HepG2 (cell line): ENCODE data around the gene CPPED1. TPM values are rescaled to one million over a fixed set of nuclear protein-coding genes. Genes with fewer than 3 reads are reported as not detected.

Source experiments
- FOXA3 ChIP-seq: IDR thresholded peaks from 2 replicates; pipeline ENCODE4 v1.6.1; 2016; ENCODE audit warnings: missing genetic modification reagents, missing compliant biosample characterization
- MXD4 ChIP-seq: IDR thresholded peaks from 2 replicates; pipeline ENCODE4 v1.6.1; 2016; ENCODE audit warnings: mild to moderate bottlenecking, missing biosample characterization, missing genetic modification reagents
- PBX3 ChIP-seq: sonication (generic); formaldehyde crosslinking; IDR thresholded peaks from 2 replicates; pipeline ENCODE4 v1.8.1; 2023; ENCODE audit warnings: missing genetic modification reagents, inconsistent platforms, borderline replicate concordance
- POLR2G ChIP-seq: fragments of 200-400 bp; formaldehyde crosslinking; IDR thresholded peaks from 2 replicates; pipeline ENCODE4 v1.6.1; 2018; ENCODE audit warnings: mild to moderate bottlenecking, low read depth, low read length, moderate library complexity
- SMYD3 ChIP-seq: sonication (generic); formaldehyde crosslinking; IDR thresholded peaks from 2 replicates; pipeline ENCODE4 v1.8.1; 2023; ENCODE audit warnings: mild to moderate bottlenecking, missing genetic modification reagents
- SOX13 ChIP-seq, 3 experiments: fragments of 450-650 bp in 1 of 3; sonication (generic) in 1 of 3; formaldehyde crosslinking in 1 of 3; IDR thresholded peaks in 2 of 3; conservative IDR thresholded peaks in 1 of 3; 2 replicates each; pipeline versions ENCODE4 v1.5.0 to v1.6.1; 2016 to 2020; ENCODE audit warnings: antibody characterized with exemption in 1 of 3, mild to moderate bottlenecking in 1 of 3, missing compliant biosample characterization in 1 of 3, missing genetic modification reagents in 1 of 3, moderate library complexity in 1 of 3
- TBX2 ChIP-seq: sonication (generic); formaldehyde crosslinking; IDR thresholded peaks from 2 replicates; pipeline ENCODE4 v1.5.0; 2020; ENCODE audit warnings: missing genetic modification reagents, mild to moderate bottlenecking, borderline replicate concordance
- ZBTB4 ChIP-seq: sonication (generic); formaldehyde crosslinking; IDR thresholded peaks from 2 replicates; pipeline ENCODE4 v1.4.0; 2020; ENCODE audit warnings: missing genetic modification reagents, mild to moderate bottlenecking, borderline replicate concordance
- ZFP90 ChIP-seq: sonication (generic); formaldehyde crosslinking; IDR thresholded peaks from 2 replicates; pipeline ENCODE4 v1.8.0; 2022; ENCODE audit warnings: missing genetic modification reagents, mild to moderate bottlenecking, inconsistent platforms, borderline replicate concordance
- ZNF362 ChIP-seq: sonication (generic); formaldehyde crosslinking; IDR thresholded peaks from 2 replicates; pipeline ENCODE4 v1.4.0; 2020; ENCODE audit warnings: missing genetic modification reagents, mild to moderate bottlenecking, borderline replicate concordance
- polyA plus RNA-seq, 8 experiments: library from polyadenylated mRNA; depleted of rRNA in 3 of 8; stranded (reverse) in 7 of 8; unstranded in 1 of 8; fragments of >200 nt; fragmentation: Illumina TruSeq in 4 of 8; extraction: Trizol in 4 of 8; gene quantifications; 2 replicates each; pipeline versions ENCODE4 v1.2.1 to v1.2.3, GENCODE V29; 2011 to 2016; ENCODE audit warnings: low read depth in 4 of 8, missing spikeins in 1 of 8, mixed read lengths in 1 of 8; ENCODE audit not compliant: insufficient read depth in 1 of 8
- total RNA-seq, 5 experiments: library from RNA; depleted of rRNA; stranded (reverse); fragments of >200 nt; fragmentation: Illumina TruSeq; extraction: Trizol; gene quantifications; 2 replicates each; pipeline ENCODE4 v1.2.3, GENCODE V29; 2016; ENCODE audit warnings: low read depth in 1 of 5
- TF ChIP-seq, protein P1 (sequence below): sonication (generic); formaldehyde crosslinking; IDR thresholded peaks from 2 replicates; pipeline ENCODE4 v1.5.1; 2020; ENCODE audit warnings: mild to moderate bottlenecking, missing genetic modification reagents, moderate library complexity
- TF ChIP-seq, protein P2 (sequence below): sonication (generic); formaldehyde crosslinking; IDR thresholded peaks from 2 replicates; pipeline ENCODE4 v1.9.0; 2022; ENCODE audit warnings: missing genetic modification reagents, mild to moderate bottlenecking, borderline replicate concordance
- TF ChIP-seq, protein P3 (sequence below), 2 experiments: fragments of 450-650 bp in 1 of 2; sonication (generic) in 1 of 2; formaldehyde crosslinking; IDR thresholded peaks; 2 replicates each; pipeline versions ENCODE4 v1.5.0 to v1.8.0; 2020 to 2022; ENCODE audit warnings: mild to moderate bottlenecking in 1 of 2, missing genetic modification reagents in 1 of 2

The CPPED1 gene
- total and polyA plus RNA-seq, 2 of the 13 experiments (the other 11 are each of a cell fraction or from before 2014, with no cell fraction given): 66.6 to 71.3 TPM

- TF ChIP-seq, protein P1, sequence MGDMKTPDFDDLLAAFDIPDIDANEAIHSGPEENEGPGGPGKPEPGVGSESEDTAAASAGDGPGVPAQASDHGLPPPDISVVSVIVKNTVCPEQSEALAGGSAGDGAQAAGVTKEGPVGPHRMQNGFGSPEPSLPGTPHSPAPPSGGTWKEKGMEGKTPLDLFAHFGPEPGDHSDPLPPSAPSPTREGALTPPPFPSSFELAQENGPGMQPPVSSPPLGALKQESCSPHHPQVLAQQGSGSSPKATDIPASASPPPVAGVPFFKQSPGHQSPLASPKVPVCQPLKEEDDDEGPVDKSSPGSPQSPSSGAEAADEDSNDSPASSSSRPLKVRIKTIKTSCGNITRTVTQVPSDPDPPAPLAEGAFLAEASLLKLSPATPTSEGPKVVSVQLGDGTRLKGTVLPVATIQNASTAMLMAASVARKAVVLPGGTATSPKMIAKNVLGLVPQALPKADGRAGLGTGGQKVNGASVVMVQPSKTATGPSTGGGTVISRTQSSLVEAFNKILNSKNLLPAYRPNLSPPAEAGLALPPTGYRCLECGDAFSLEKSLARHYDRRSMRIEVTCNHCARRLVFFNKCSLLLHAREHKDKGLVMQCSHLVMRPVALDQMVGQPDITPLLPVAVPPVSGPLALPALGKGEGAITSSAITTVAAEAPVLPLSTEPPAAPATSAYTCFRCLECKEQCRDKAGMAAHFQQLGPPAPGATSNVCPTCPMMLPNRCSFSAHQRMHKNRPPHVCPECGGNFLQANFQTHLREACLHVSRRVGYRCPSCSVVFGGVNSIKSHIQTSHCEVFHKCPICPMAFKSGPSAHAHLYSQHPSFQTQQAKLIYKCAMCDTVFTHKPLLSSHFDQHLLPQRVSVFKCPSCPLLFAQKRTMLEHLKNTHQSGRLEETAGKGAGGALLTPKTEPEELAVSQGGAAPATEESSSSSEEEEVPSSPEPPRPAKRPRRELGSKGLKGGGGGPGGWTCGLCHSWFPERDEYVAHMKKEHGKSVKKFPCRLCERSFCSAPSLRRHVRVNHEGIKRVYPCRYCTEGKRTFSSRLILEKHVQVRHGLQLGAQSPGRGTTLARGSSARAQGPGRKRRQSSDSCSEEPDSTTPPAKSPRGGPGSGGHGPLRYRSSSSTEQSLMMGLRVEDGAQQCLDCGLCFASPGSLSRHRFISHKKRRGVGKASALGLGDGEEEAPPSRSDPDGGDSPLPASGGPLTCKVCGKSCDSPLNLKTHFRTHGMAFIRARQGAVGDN (CRISPR knock-in tag): peak; percentile 36; the same call in 1 of the 2 replicates
- TF ChIP-seq SOX13 (IDR thresholded peaks at IDR 0.05) (no peak), SOX13 (CRISPR knock-in tag; conservative IDR thresholded peaks at IDR 0.05 in 1 of 2, IDR thresholded peaks at IDR 0.05 in 1 of 2) (peak in 1 of 2 experiments; percentile 64; a peak in 1 of 4 replicates), MXD4 (CRISPR knock-in tag) (no peak), ZBTB4 (peak; percentile 58; the same call in 1 of the 2 replicates), ZFP90 (CRISPR knock-in tag) (0 out of 2 replicates have a peak, but pooled peaks have one; percentile 29), ZNF362 (CRISPR knock-in tag) (no peak), POLR2G (0 out of 2 replicates have a peak, but pooled peaks have one; percentile 20), SMYD3 (peak; percentile 74), PBX3 (no peak), FOXA3 (CRISPR knock-in tag) (peak; percentile 55), TBX2 (0 out of 2 replicates have a peak, but pooled peaks have one; percentile 8)
- TF ChIP-seq, protein P2, sequence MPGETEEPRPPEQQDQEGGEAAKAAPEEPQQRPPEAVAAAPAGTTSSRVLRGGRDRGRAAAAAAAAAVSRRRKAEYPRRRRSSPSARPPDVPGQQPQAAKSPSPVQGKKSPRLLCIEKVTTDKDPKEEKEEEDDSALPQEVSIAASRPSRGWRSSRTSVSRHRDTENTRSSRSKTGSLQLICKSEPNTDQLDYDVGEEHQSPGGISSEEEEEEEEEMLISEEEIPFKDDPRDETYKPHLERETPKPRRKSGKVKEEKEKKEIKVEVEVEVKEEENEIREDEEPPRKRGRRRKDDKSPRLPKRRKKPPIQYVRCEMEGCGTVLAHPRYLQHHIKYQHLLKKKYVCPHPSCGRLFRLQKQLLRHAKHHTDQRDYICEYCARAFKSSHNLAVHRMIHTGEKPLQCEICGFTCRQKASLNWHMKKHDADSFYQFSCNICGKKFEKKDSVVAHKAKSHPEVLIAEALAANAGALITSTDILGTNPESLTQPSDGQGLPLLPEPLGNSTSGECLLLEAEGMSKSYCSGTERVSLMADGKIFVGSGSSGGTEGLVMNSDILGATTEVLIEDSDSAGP (CRISPR knock-in tag): no peak
- TF ChIP-seq, protein P3, sequence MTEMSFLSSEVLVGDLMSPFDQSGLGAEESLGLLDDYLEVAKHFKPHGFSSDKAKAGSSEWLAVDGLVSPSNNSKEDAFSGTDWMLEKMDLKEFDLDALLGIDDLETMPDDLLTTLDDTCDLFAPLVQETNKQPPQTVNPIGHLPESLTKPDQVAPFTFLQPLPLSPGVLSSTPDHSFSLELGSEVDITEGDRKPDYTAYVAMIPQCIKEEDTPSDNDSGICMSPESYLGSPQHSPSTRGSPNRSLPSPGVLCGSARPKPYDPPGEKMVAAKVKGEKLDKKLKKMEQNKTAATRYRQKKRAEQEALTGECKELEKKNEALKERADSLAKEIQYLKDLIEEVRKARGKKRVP (CRISPR knock-in tag; IDR thresholded peaks at IDR 0.05): peak in 1 of 2 experiments; percentile 51; a peak in 1 of 4 replicates
Measured at GRCh38 chr16:12609937-12610699, 193.6 kb downstream of the CPPED1 start (continued).
